ENCODE measurements around the gene SP1. TPM values are rescaled to one million over a fixed set of nuclear protein-coding genes. Genes with fewer than 3 reads are reported as not detected.
"Not testable (repeated sequence)": the region's sequence is repeated elsewhere in the genome, so short reads cannot be mapped to it uniquely, and the experiment has no call there.

The SP1 gene
- total and polyA plus RNA-seq, 9 donors = 28.7 to 48.3 (median 36.8) TPM

DNA sequence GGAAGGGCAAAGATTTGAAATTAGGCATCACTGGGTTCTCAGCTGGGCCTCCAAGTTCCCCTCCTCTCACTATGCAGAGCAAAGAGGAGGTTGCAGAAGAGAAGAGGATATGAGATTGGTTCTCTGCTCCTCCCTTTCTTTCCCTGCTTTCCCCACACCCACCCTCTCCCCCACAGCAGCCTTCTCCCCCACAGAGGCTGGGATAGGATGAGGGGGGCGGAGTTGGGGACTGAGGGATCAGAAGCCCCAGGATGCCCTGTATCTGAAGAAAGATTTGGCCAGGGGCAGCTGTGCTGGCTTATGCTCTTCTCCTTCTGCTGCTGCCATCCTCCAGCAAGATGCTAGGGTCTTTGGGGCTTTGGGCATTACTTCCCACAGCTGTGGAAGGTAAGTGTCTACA, 43.6 kb downstream of the SP1 start, which contains the start of gene AMHR2:
Gene AMHR2, plus strand, starts transcription at position 259 of the 400 bp plus-strand sequence. Its CDS starts 80 bp downstream, at position 339.
- H3K9me3 ChIP-seq (replicated peaks; ENCODE audit: control insufficient read depth, low read depth, low read length) = no peaks in the 10 kb centered on the region
- H3K4me3 ChIP-seq (ENCODE audit: low read length) = no peak within 1 kb of the TSS
- peaks cover 4% of the 10 kb centered on the region for H3K4me1 ChIP-seq (ENCODE audit: control insufficient read depth, insufficient read depth, low read length)
- no peak within 1 kb of the TSS for H3K27ac ChIP-seq (ENCODE audit: low read length)
- no CpG with 5 or more reads among the region's 1 CpG for WGBS (ENCODE audit: insufficient coverage)
- no peaks in the 10 kb centered on the region for H3K27me3 ChIP-seq (ENCODE audit: control insufficient read depth, insufficient read depth, low read length)
- H3K36me3 ChIP-seq (ENCODE audit: control insufficient read depth, insufficient read depth, low read length) = no peaks in the 10 kb centered on the region
- DNase-seq = no peak

DNA sequence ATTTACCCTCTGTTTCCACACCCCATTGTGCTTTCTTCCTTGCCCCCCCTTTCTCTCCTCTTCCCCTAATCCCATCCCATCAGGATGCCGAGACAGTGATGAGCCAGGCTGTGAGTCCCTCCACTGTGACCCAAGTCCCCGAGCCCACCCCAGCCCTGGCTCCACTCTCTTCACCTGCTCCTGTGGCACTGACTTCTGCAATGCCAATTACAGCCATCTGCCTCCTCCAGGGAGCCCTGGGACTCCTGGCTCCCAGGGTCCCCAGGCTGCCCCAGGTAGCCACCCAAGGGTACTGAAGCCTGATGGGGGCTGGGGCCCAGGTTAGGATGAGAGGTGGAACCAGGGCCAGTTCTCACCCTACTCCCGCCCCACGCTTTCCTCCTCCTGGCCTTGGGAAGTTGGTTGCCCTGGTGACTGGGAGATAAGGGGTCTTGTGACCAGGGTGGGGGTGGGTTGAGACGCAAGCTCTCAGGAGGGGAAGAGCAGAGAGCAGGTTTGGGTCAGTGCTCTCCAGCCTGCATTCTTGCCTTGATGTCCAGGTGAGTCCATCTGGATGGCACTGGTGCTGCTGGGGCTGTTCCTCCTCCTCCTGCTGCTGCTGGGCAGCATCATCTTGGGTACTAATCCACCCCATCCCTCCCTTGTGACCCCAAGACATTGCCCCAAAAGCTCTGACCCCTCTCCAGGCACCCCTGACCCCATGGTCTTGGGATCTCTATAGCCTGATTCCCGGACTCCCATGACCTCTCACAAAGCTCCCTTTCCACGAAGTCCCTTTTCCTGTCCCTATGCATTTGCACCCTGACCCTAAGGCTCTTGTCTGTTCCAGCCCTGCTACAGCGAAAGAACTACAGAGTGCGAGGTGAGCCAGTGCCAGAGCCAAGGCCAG, 44.9 kb downstream of the SP1 start:
- Histone ChIP-seq H3K4me1 (ENCODE audit: control insufficient read depth, insufficient read depth, low read length) (peaks cover 4% of the 10 kb centered on the region), H3K4me3 (ENCODE audit: low read length) (no peak overlapping the region), H3K27ac (ENCODE audit: low read length) (no peak overlapping the region), H3K36me3 (ENCODE audit: control insufficient read depth, insufficient read depth, low read length) (no peaks in the 10 kb centered on the region), H3K27me3 (ENCODE audit: control insufficient read depth, insufficient read depth, low read length) (no peaks in the 10 kb centered on the region), H3K9me3 (replicated peaks; ENCODE audit: control insufficient read depth, low read depth, low read length) (no peaks in the 10 kb centered on the region)
- 68% methylated on average over 6 of the region's 9 CpGs for WGBS (ENCODE audit: insufficient coverage)
- DNase-seq = no peak

GRCh38 chr12:53425515-53426150, 45.7 kb downstream of the SP1 start:
- WGBS (ENCODE audit: insufficient coverage) = 62% methylated on average over 11 of the region's 11 CpGs
- Histone ChIP-seq H3K4me3 (ENCODE audit: low read length) (no peak overlapping the region), H3K27me3 (ENCODE audit: control insufficient read depth, insufficient read depth, low read length) (no peaks in the 10 kb centered on the region), H3K27ac (ENCODE audit: low read length) (no peak overlapping the region), H3K9me3 (replicated peaks; ENCODE audit: control insufficient read depth, low read depth, low read length) (no peaks in the 10 kb centered on the region), H3K36me3 (ENCODE audit: control insufficient read depth, insufficient read depth, low read length) (no peaks in the 10 kb centered on the region), H3K4me1 (ENCODE audit: control insufficient read depth, insufficient read depth, low read length) (peaks cover 4% of the 10 kb centered on the region)
- no peak for DNase-seq

DNA sequence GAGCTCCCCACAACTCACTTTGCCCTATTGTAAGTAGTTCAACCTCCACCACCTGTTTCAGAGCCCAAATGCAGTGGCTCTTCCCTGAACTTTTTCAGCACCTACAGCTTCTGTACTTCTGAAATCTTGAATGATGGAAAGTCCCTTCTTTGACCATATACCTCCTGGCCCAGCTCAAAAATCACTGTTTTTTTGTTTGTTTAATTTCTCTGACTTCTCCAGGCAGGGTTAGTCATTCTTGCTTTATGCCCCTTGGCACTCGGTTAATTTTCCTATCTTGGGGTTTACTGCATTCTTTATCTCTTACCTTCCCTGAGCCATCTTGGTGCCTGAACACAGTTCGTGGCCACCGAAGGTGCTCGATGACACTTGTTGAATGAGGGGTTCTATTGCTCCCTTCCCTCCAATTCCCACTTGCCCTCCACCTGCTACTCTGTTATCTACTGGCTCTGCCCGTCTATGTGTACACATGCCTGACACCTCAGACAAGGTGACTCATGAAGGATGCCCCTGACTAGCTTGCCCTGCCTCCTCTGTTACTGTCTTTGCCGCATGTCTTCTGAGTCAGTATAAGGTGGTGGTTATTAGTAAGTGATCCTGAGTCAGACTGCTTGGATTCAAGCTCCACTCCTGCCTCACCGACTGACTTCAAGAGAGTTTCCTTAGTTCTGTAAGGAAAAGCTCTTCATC, 48.1 kb downstream of the SP1 start:
- H3K4me3 ChIP-seq (ENCODE audit: low read length) = no peak overlapping the region
- H3K27me3 ChIP-seq (ENCODE audit: control insufficient read depth, insufficient read depth, low read length) = no peaks in the 10 kb centered on the region
- no peak for DNase-seq
- H3K4me1 ChIP-seq (ENCODE audit: control insufficient read depth, insufficient read depth, low read length) = no peaks in the 10 kb centered on the region
- no peaks in the 10 kb centered on the region for H3K9me3 ChIP-seq (replicated peaks; ENCODE audit: control insufficient read depth, low read depth, low read length)
- H3K36me3 ChIP-seq (ENCODE audit: control insufficient read depth, insufficient read depth, low read length) = no peaks in the 10 kb centered on the region
- 70% methylated on average over 5 of the region's 7 CpGs for WGBS (ENCODE audit: insufficient coverage)
- no peak overlapping the region for H3K27ac ChIP-seq (ENCODE audit: low read length)

GRCh38 chr12:53428741-53429140, 48.8 kb downstream of the SP1 start:
- Histone ChIP-seq H3K4me1 (ENCODE audit: control insufficient read depth, insufficient read depth, low read length) (no peaks in the 10 kb centered on the region), H3K36me3 (ENCODE audit: control insufficient read depth, insufficient read depth, low read length) (no peaks in the 10 kb centered on the region), H3K9me3 (replicated peaks; ENCODE audit: control insufficient read depth, low read depth, low read length) (no peaks in the 10 kb centered on the region), H3K27me3 (ENCODE audit: control insufficient read depth, insufficient read depth, low read length) (no peaks in the 10 kb centered on the region), H3K27ac (ENCODE audit: low read length) (no peak overlapping the region), H3K4me3 (ENCODE audit: low read length) (no peak overlapping the region)
- WGBS (ENCODE audit: insufficient coverage) = 96% methylated on average over 2 of the region's 7 CpGs
- DNase-seq = no peak

GRCh38 chr12:53430116-53430515, 50.1 kb downstream of the SP1 start:
- H3K4me3 ChIP-seq (ENCODE audit: low read length) = no peak overlapping the region
- no peaks in the 10 kb centered on the region for H3K9me3 ChIP-seq (replicated peaks; ENCODE audit: control insufficient read depth, low read depth, low read length)
- H3K27me3 ChIP-seq (ENCODE audit: control insufficient read depth, insufficient read depth, low read length) = no peaks in the 10 kb centered on the region
- no peaks in the 10 kb centered on the region for H3K36me3 ChIP-seq (ENCODE audit: control insufficient read depth, insufficient read depth, low read length)
- WGBS (ENCODE audit: insufficient coverage) = 86% methylated on average over 2 of the region's 5 CpGs
- H3K27ac ChIP-seq (ENCODE audit: low read length) = no peak overlapping the region
- DNase-seq = no peak
- H3K4me1 ChIP-seq (ENCODE audit: control insufficient read depth, insufficient read depth, low read length) = no peaks in the 10 kb centered on the region

GRCh38 chr12:53431187-53431586, 51.2 kb downstream of the SP1 start:
- no peak overlapping the region for H3K4me3 ChIP-seq (ENCODE audit: low read length)

DNA sequence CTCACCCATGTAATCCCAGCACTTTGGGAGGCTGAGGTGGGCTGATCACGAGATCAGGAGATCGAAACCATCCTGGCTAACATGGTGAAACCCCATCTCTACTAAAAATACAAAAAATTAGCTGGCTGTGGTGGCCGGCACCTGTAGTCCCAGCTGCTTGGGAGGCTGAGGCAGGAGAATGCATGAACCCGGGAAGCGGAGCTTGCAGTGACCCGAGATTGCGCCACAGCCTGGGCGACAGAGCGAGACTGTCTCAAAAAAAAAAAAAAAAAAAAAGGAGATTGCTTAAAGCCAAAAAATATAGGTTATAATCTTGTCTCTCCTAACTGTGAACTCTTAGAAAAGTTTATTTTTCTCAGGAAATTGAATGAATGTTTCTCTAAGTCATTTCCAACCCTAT, 55.4 kb downstream of the SP1 start:
- not testable (repeated sequence) for H3K4me3 ChIP-seq (ENCODE audit: low read length); H3K4me1 ChIP-seq (ENCODE audit: control insufficient read depth, insufficient read depth, low read length); H3K27me3 ChIP-seq (ENCODE audit: control insufficient read depth, insufficient read depth, low read length); H3K27ac ChIP-seq (ENCODE audit: low read length); H3K36me3 ChIP-seq (ENCODE audit: control insufficient read depth, insufficient read depth, low read length); H3K9me3 ChIP-seq (replicated peaks; ENCODE audit: control insufficient read depth, low read depth, low read length); DNase-seq
- no CpG with 5 or more reads among the region's 9 CpGs for WGBS (ENCODE audit: insufficient coverage)

More at GRCh38 chr12:53431187-53431586, 51.2 kb downstream of the SP1 start:
- 77% methylated on average over 4 of the region's 7 CpGs for WGBS (ENCODE audit: insufficient coverage)
- no peak for DNase-seq
- no peaks in the 10 kb centered on the region for H3K27me3 ChIP-seq (ENCODE audit: control insufficient read depth, insufficient read depth, low read length)
- H3K36me3 ChIP-seq (ENCODE audit: control insufficient read depth, insufficient read depth, low read length) = no peaks in the 10 kb centered on the region
- no peaks in the 10 kb centered on the region for H3K4me1 ChIP-seq (ENCODE audit: control insufficient read depth, insufficient read depth, low read length)
- H3K9me3 ChIP-seq (replicated peaks; ENCODE audit: control insufficient read depth, low read depth, low read length) = no peaks in the 10 kb centered on the region
- no peak overlapping the region for H3K27ac ChIP-seq (ENCODE audit: low read length)

- H3K4me3 ChIP-seq (ENCODE audit: low read length); H3K36me3 ChIP-seq (ENCODE audit: control insufficient read depth, insufficient read depth, low read length); H3K9me3 ChIP-seq (replicated peaks; ENCODE audit: control insufficient read depth, low read depth, low read length); H3K27me3 ChIP-seq (ENCODE audit: control insufficient read depth, insufficient read depth, low read length); DNase-seq; H3K27ac ChIP-seq (ENCODE audit: low read length): not testable (repeated sequence)
- peaks cover 14% of the 10 kb centered on the region for H3K4me1 ChIP-seq (ENCODE audit: control insufficient read depth, insufficient read depth, low read length)
Measured at GRCh38 chr12:53439582-53439981, 59.6 kb downstream of the SP1 start.
